CD8-positive, alpha-beta memory T cell (primary cell): Measurements from ENCODE around the gene CACNG1. TPM values are rescaled to one million over a fixed set of nuclear protein-coding genes. Genes with fewer than 3 reads are reported as not detected.
A peak's percentile ranks its signal among the peaks of the same experiment; 100 is the strongest.

Experiments used
- CTCF ChIA-PET: fragments of 350-600 bp; sonication (Branson Sonifier 250); formaldehyde crosslinking; loops from one replicate; lab custom pipeline; 2021; ENCODE audit warnings: antibody characterized with exemption; lab: Charles Lee
- POLR2A ChIA-PET: fragments of 350-600 bp; sonication (Branson Sonifier 250); formaldehyde crosslinking; loops from one replicate; lab custom pipeline; 2021; ENCODE audit warnings: antibody characterized with exemption; lab: Charles Lee
- DNase-seq, 5 donors: peaks; one replicate each; pipeline versions ENCODE4 v3.0.0 to v3.0.0-alpha.2; 2020 to 2022; ENCODE audit warnings: mixed read lengths in 1 of 5
- H3K27ac ChIP-seq: one replicate; pipeline ENCODE4 v1.7.0; 2013; ENCODE audit warnings: low read depth, mild to moderate bottlenecking, low read length, moderate library complexity
- H3K27me3 ChIP-seq: 2 replicates; pipeline ENCODE4 v1.7.0; 2013; ENCODE audit warnings: low read length, mild to moderate bottlenecking; ENCODE audit not compliant: insufficient read depth, poor library complexity, severe bottlenecking
- H3K36me3 ChIP-seq: 2 replicates; pipeline ENCODE4 v1.7.0; 2013; ENCODE audit warnings: mild to moderate bottlenecking, low read length, moderate library complexity; ENCODE audit not compliant: insufficient read depth
- H3K4me1 ChIP-seq: 2 replicates; pipeline ENCODE4 v1.7.0; 2013; ENCODE audit warnings: mild to moderate bottlenecking, low read length, moderate library complexity; ENCODE audit not compliant: insufficient read depth
- H3K4me3 ChIP-seq: 2 replicates; pipeline ENCODE4 v1.7.0; 2013; ENCODE audit warnings: mild to moderate bottlenecking, low read length
- H3K9me3 ChIP-seq: 2 replicates; pipeline ENCODE4 v1.7.0; 2013; ENCODE audit warnings: mild to moderate bottlenecking, low read length
- H3K27ac Mint-ChIP-seq, 8 donors: one replicate each; pipeline ENCODE4 v1.8.0; 2020 to 2021; ENCODE audit warnings: mixed read lengths in 8 of 8, mild to moderate bottlenecking in 6 of 8, inconsistent platforms in 3 of 8, moderate library complexity in 3 of 8
- H3K27me3 Mint-ChIP-seq, 2 donors: one replicate each; pipeline ENCODE4 v1.8.0; 2020 to 2021; ENCODE audit warnings: mixed read lengths in 2 of 2, mild to moderate bottlenecking in 1 of 2, moderate library complexity in 1 of 2
- H3K36me3 Mint-ChIP-seq, 3 donors: one replicate each; pipeline ENCODE4 v1.8.0; 2020 to 2021; ENCODE audit warnings: mixed read lengths in 3 of 3, inconsistent platforms in 1 of 3, mild to moderate bottlenecking in 1 of 3
- H3K4me1 Mint-ChIP-seq, 3 donors: one replicate each; pipeline ENCODE4 v1.8.0; 2020 to 2021; ENCODE audit warnings: mixed read lengths in 3 of 3, inconsistent platforms in 1 of 3, mild to moderate bottlenecking in 1 of 3
- H3K4me3 Mint-ChIP-seq, 7 donors: one replicate each; pipeline ENCODE4 v1.8.0; 2020 to 2021; ENCODE audit warnings: mixed read lengths in 7 of 7, mild to moderate bottlenecking in 6 of 7, moderate library complexity in 4 of 7, inconsistent platforms in 2 of 7
- H3K9me3 Mint-ChIP-seq, 5 donors: one replicate each; pipeline ENCODE4 v1.8.0; 2020 to 2022; ENCODE audit warnings: mixed read lengths in 5 of 5, mild to moderate bottlenecking in 3 of 5, moderate library complexity in 2 of 5, inconsistent platforms in 1 of 5
- polyA plus RNA-seq: library from polyadenylated mRNA; unstranded; fragments of 300-500 nt; fragmentation: Illumina TruSeq; gene quantifications from one replicate; pipeline ENCODE4 v1.2.3, GENCODE V29; 2021
- total RNA-seq, 2 experiments: library from RNA; stranded (reverse); gene quantifications; one replicate each; pipeline ENCODE4 v1.2.3, GENCODE V29; 2021

Gene CACNG1, protein sequence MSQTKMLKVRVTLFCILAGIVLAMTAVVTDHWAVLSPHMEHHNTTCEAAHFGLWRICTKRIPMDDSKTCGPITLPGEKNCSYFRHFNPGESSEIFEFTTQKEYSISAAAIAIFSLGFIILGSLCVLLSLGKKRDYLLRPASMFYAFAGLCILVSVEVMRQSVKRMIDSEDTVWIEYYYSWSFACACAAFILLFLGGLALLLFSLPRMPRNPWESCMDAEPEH
- total RNA-seq (not detected), polyA plus RNA-seq (not detected)

DNA sequence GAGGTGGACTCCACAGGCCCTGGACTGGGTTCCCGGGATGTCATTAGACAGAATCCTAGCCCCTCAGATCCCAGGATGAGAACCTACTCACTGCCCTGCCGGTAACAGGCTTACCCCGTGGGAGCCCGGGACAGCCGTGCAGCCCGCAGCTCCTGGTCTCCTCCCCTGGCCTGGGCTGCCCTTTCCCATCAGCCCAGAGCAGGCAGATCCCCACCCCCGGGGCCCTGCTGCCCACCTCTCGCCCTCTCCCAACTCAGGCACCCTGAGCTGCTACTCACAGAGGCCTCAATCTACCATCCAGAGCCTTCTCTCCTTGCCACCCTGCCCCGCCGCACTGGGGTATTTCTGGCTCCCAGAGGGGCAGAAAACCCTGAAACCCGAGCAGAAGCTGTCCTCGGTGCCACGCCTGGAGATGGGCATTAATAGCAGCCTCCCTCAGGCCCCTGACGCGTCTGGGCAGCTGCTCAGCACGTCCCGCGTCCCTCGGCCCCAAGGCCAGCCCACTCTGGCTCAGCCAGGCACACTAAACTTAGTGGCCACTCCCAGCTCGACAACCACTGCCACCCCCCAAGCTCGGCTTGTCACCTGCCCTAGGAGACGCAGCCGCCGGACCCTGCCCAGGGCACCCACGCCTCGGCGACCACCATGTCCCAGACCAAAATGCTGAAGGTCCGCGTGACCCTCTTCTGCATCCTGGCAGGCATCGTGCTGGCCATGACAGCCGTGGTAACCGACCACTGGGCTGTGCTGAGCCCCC is at the start of gene CACNG1:
CACNG1 (plus strand) TSS at position 539 of the 757 bp plus-strand sequence; CDS start at position 646, 107 bp downstream.
- DNase-seq = no peak
- Mint-ChIP-seq H3K27me3 (peaks cover 6 to 7% of the 10 kb centered on the region in 2 donors), H3K27ac (peak within 1 kb of the TSS in 2 of 8 donors; percentile 60 to 64), H3K4me1 (no peaks in the 10 kb centered on the region), H3K36me3 (peaks cover 0 to 23% (median 2%) of the 10 kb centered on the region in 3 donors), H3K9me3 (peaks cover 12 to 22% (median 18%) of the 10 kb centered on the region in 5 donors), H3K4me3 (no peak within 1 kb of the TSS)
- H3K36me3 ChIP-seq = no peaks in the 10 kb centered on the region
- ChIA-PET POLR2A (interaction anchor here (0.5 kb wide), 1 partner anchor 18 kb away, joined by 4 read pairs; no protein-coding TSS in a partner anchor), CTCF (no interaction called here)
- no peak within 1 kb of the TSS for H3K27ac ChIP-seq
- no peaks in the 10 kb centered on the region for H3K4me1 ChIP-seq
- peaks cover 5% of the 10 kb centered on the region for H3K9me3 ChIP-seq
- no peaks in the 10 kb centered on the region for H3K27me3 ChIP-seq
- H3K4me3 ChIP-seq = no peak within 1 kb of the TSS

DNA sequence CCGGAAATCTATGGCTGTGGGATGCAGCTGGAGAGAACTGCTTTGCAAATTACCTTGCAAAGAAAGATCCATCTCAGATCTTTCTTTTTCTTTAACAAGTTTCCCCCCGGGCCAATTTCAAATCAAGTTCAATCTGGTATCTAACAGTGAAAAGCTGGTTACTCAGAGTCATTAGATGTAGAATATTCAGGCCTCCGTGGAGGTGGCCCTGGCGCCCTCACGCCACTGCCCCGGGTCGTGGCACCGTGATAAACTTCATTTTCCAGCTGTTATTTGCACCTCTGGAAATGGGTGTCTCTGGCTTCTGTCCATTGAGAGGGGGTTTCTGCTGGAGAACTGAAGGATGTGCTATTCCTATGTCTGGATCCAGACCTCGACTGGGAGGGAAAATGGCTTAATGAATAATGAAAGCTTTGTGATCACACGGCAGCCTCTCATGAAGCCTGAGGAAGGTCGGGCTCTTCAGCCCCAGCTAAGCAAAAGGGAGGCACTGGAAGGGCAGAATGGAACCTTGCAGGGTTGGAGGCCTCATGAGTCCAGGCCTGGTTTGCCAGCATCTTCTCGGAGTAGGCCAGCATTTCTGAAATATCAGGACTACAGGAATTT is 49.3 kb upstream of the CACNG1 start:
- POLR2A ChIA-PET = no interaction called here
- Histone ChIP-seq H3K4me1 (no peaks in the 10 kb centered on the region), H3K27me3 (no peaks in the 10 kb centered on the region), H3K27ac (no peak overlapping the region), H3K9me3 (no peaks in the 10 kb centered on the region), H3K4me3 (no peak overlapping the region), H3K36me3 (no peaks in the 10 kb centered on the region)
- H3K9me3 Mint-ChIP-seq = no peaks in the 10 kb centered on the region
- DNase-seq = no peak
- no peak overlapping the region for H3K27ac Mint-ChIP-seq
- H3K27me3 Mint-ChIP-seq = peaks cover 11 to 42% of the 10 kb centered on the region in 2 donors
- CTCF ChIA-PET = no interaction called here
- no peaks in the 10 kb centered on the region for H3K4me1 Mint-ChIP-seq
- H3K4me3 Mint-ChIP-seq = no peak overlapping the region
- no peaks in the 10 kb centered on the region for H3K36me3 Mint-ChIP-seq

DNA sequence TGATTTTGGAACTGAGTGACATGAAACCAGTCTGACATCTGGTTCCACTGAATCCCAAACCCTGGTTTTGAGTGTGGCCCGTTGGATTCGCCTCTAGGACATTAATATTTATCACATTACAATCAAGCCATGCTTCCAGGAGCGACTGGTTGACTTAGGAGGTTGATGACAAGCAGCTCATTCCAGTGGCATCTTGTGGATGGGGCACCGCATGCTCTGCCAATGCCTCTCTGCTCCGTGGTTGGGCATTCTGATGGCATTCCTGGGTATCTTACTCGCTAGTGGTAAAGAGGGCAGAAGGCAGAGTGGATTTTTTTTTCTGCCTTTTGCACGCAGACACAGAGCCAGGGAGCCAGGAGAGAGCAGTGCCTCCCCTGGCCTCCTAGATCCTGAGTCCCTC is 48.4 kb upstream of the CACNG1 start:
- no peaks in the 10 kb centered on the region for H3K9me3 ChIP-seq
- no peak for DNase-seq
- no peaks in the 10 kb centered on the region for H3K4me1 ChIP-seq
- POLR2A ChIA-PET = no interaction called here
- no peaks in the 10 kb centered on the region for H3K9me3 Mint-ChIP-seq
- CTCF ChIA-PET = no interaction called here
- H3K27me3 ChIP-seq = no peaks in the 10 kb centered on the region
- H3K36me3 Mint-ChIP-seq = no peaks in the 10 kb centered on the region
- no peak overlapping the region for H3K27ac ChIP-seq
- no peaks in the 10 kb centered on the region for H3K4me1 Mint-ChIP-seq
- H3K27me3 Mint-ChIP-seq = peaks cover 11 to 38% of the 10 kb centered on the region in 2 donors
- no peak overlapping the region for H3K4me3 Mint-ChIP-seq
- H3K27ac Mint-ChIP-seq = no peak overlapping the region
- no peak overlapping the region for H3K4me3 ChIP-seq
- no peaks in the 10 kb centered on the region for H3K36me3 ChIP-seq

DNA sequence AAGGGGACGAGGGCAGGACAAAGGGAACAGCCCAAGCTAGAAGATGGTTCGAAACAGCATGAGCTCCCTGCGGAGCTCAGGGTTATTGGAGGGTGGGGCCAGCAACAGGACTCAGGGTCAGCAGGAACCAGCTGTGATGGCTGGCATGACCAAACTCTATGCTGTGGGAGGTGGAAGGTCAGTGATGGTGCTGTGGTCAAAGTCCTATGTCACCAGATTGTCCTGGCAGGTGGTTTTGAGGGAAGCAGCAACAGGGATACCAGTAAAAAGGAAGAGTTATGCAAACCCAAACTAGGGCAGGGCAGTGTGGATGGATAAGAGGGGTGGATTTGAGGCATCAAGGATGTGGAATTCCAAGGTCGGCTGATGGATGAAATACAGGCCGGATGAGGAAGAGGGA is 47.4 kb upstream of the CACNG1 start:
- no peaks in the 10 kb centered on the region for H3K9me3 Mint-ChIP-seq
- H3K4me3 Mint-ChIP-seq = no peak overlapping the region
- Histone ChIP-seq H3K27me3 (no peaks in the 10 kb centered on the region), H3K27ac (no peak overlapping the region), H3K36me3 (no peaks in the 10 kb centered on the region), H3K4me1 (no peaks in the 10 kb centered on the region), H3K9me3 (no peaks in the 10 kb centered on the region), H3K4me3 (no peak overlapping the region)
- no peaks in the 10 kb centered on the region for H3K36me3 Mint-ChIP-seq
- H3K27me3 Mint-ChIP-seq = peaks cover 11 to 32% of the 10 kb centered on the region in 2 donors
- DNase-seq = no peak
- CTCF ChIA-PET = interaction anchor here (1.3 kb wide), 1 partner anchor 16 kb away, joined by 3 read pairs; no protein-coding TSS in a partner anchor
- POLR2A ChIA-PET = no interaction called here
- no peak overlapping the region for H3K27ac Mint-ChIP-seq
- no peaks in the 10 kb centered on the region for H3K4me1 Mint-ChIP-seq

DNA sequence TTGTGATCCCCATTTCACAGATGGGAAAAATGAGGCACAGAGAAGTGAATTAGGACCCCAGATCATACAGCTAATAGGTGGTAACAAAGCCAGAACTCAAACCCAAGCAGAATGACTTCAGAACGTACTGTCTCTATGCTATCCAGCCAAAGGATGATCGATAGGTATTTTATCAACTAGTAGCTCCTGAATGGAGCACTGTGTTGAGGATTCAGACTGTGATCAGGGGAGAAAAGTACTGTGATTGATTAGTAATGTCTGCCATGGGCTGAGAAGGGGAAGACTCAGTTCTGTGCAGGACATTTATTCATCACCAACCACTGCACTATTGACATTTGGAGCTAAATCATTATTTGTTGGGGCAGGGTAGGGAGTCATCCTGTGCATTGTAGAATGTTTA is 41.1 kb upstream of the CACNG1 start:
- Mint-ChIP-seq H3K9me3 (peaks cover 0 to 2% (median 0%) of the 10 kb centered on the region in 5 donors), H3K36me3 (no peaks in the 10 kb centered on the region), H3K27me3 (peaks cover 7 to 30% of the 10 kb centered on the region in 2 donors), H3K27ac (no peak overlapping the region), H3K4me3 (no peak overlapping the region), H3K4me1 (no peaks in the 10 kb centered on the region)
- H3K9me3 ChIP-seq = no peaks in the 10 kb centered on the region
- H3K4me3 ChIP-seq = no peak overlapping the region
- no peaks in the 10 kb centered on the region for H3K4me1 ChIP-seq
- POLR2A ChIA-PET = interaction anchor here (0.7 kb wide), 1 partner anchor 10 kb away, joined by 3 read pairs; no protein-coding TSS in a partner anchor
- no peaks in the 10 kb centered on the region for H3K36me3 ChIP-seq
- CTCF ChIA-PET = no interaction called here
- no peak for DNase-seq
- H3K27ac ChIP-seq = no peak overlapping the region
- H3K27me3 ChIP-seq = no peaks in the 10 kb centered on the region

DNA sequence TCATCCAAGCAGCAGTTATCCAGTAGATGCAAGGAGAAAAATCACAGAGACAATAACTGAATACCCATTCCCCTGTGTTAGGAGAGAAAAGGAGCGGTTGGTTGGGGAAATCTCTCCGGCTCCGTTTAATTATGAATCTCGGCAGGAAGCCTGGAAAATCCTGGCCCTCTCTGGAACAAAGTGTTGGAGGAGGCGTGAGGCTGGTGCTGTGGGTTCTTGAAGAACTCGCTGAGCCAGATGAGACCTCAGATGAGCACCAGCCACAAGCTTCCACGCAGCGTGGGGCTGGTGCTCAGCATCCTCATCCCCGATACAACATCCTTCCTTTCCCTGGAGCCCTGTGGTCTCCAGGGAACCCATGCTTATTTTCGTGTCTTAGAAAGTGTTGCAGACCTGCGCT is 40.2 kb upstream of the CACNG1 start:
- H3K36me3 ChIP-seq = no peaks in the 10 kb centered on the region
- H3K4me3 ChIP-seq = no peak overlapping the region
- Mint-ChIP-seq H3K9me3 (peaks cover 0 to 6% (median 0%) of the 10 kb centered on the region in 5 donors), H3K4me3 (no peak overlapping the region), H3K27ac (no peak overlapping the region), H3K4me1 (no peaks in the 10 kb centered on the region), H3K27me3 (peaks cover 7 to 30% of the 10 kb centered on the region in 2 donors), H3K36me3 (no peaks in the 10 kb centered on the region)
- DNase-seq = no peak
- CTCF ChIA-PET = no interaction called here
- no peaks in the 10 kb centered on the region for H3K27me3 ChIP-seq
- POLR2A ChIA-PET = no interaction called here
- H3K27ac ChIP-seq = no peak overlapping the region
- H3K4me1 ChIP-seq = no peaks in the 10 kb centered on the region
- H3K9me3 ChIP-seq = no peaks in the 10 kb centered on the region

DNA sequence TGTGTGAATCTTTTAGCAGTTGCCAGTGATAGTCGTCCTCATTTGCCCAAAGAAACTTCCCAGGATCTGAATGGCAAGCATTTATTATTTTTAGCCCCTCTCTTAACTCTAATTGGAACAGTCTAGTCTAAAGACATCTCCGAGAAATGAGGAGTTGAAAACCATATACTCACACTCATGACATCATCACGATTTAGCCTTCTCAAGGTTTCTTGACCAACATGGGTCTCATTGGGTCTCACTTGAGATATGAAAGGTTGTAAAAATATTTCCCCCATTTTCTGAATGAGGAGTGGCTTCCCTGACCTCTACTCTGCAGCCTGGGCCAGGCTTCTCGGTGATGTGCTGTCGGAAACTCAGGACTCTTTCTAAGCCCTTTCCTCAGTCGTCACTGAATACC is 37.1 kb upstream of the CACNG1 start:
- peaks cover 0 to 7% (median 2%) of the 10 kb centered on the region in 5 donors for H3K9me3 Mint-ChIP-seq
- no peaks in the 10 kb centered on the region for H3K4me1 Mint-ChIP-seq
- Histone ChIP-seq H3K27me3 (no peaks in the 10 kb centered on the region), H3K9me3 (no peaks in the 10 kb centered on the region), H3K4me3 (no peak overlapping the region), H3K36me3 (no peaks in the 10 kb centered on the region), H3K4me1 (no peaks in the 10 kb centered on the region), H3K27ac (no peak overlapping the region)
- peaks cover 15 to 46% of the 10 kb centered on the region in 2 donors for H3K27me3 Mint-ChIP-seq
- DNase-seq = no peak
- ChIA-PET POLR2A (no interaction called here), CTCF (no interaction called here)
- no peaks in the 10 kb centered on the region for H3K36me3 Mint-ChIP-seq
- H3K27ac Mint-ChIP-seq = no peak overlapping the region
- H3K4me3 Mint-ChIP-seq = no peak overlapping the region

DNA sequence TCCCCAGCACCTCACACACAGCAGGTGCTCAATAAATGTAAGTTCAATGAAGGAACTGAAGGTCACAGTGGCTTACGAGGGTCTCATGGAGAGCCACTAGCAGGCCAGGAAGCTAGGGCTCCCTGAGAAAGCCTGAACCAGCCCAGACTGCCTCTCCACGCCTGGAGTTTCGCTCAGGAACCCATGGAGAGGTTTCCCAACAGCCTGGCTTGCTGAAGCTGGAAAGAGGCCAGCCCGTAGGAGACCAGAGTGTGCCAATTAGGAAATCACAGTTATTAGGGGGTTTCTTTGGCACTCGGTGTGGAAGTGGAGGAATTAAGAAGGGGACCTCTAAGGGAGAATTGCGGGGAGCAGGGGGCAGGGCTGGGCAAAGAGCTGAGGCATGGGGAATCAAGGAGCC is 36.3 kb upstream of the CACNG1 start:
- H3K9me3 ChIP-seq = no peaks in the 10 kb centered on the region
- Mint-ChIP-seq H3K9me3 (peaks cover 0 to 7% (median 0%) of the 10 kb centered on the region in 5 donors), H3K27ac (no peak overlapping the region), H3K27me3 (peaks cover 15 to 55% of the 10 kb centered on the region in 2 donors), H3K4me3 (no peak overlapping the region), H3K36me3 (no peaks in the 10 kb centered on the region), H3K4me1 (no peaks in the 10 kb centered on the region)
- no peak overlapping the region for H3K4me3 ChIP-seq
- no peak for DNase-seq
- ChIA-PET POLR2A (no interaction called here), CTCF (no interaction called here)
- H3K27ac ChIP-seq = no peak overlapping the region
- H3K4me1 ChIP-seq = no peaks in the 10 kb centered on the region
- no peaks in the 10 kb centered on the region for H3K36me3 ChIP-seq
- no peaks in the 10 kb centered on the region for H3K27me3 ChIP-seq
